GM12801 (cell line): ENCODE data around the gene PSMB5.

Experiments used
- CTCF ChIP-seq: IDR thresholded peaks from one replicate; pipeline ENCODE4 v1.5.1; 2011; ENCODE audit warnings: control low read depth; ENCODE audit not compliant: insufficient read length; ENCODE audit errors: extremely low read depth

The PSMB5 gene

GRCh38 chr14:23023795-23024152 is 10.9 kb downstream of the PSMB5 start:
- no peak for TF ChIP-seq CTCF

- TF ChIP-seq CTCF = no peak
Observed at GRCh38 chr14:23023022-23023794, 11.5 kb downstream of the PSMB5 start.

GRCh38 chr14:23021889-23022442 is 12.7 kb downstream of the PSMB5 start:
- TF ChIP-seq CTCF = no peak

- TF ChIP-seq CTCF = no peak
Observed at GRCh38 chr14:23021434-23021833, 13.3 kb downstream of the PSMB5 start.

- TF ChIP-seq CTCF = no peak
Observed at GRCh38 chr14:23020143-23021128, 14.3 kb downstream of the PSMB5 start.

GRCh38 chr14:23018107-23018506 is 16.6 kb downstream of the PSMB5 start:
- no peak for TF ChIP-seq CTCF

- no peak for TF ChIP-seq CTCF
Observed at GRCh38 chr14:23017091-23017490, 17.6 kb downstream of the PSMB5 start.
